GM12891 (cell line): ENCODE measurements around the gene NTN4.

Source experiments
- POLR2A ChIP-seq: IDR thresholded peaks from 2 replicates; pipeline ENCODE4 v1.6.1; 2011; ENCODE audit warnings: low read depth, low read length, control low read depth
- POLR2AphosphoS5 ChIP-seq: IDR thresholded peaks from 2 replicates; pipeline ENCODE4 v1.6.1; 2011; ENCODE audit warnings: low read depth, low read length, control low read depth
- SPI1 ChIP-seq: IDR thresholded peaks from 2 replicates; pipeline ENCODE4 v1.6.1; 2011; ENCODE audit warnings: low read depth, low read length, control low read depth
- TAF1 ChIP-seq: IDR thresholded peaks from 2 replicates; pipeline ENCODE4 v1.6.1; 2011; ENCODE audit warnings: low read depth, low read length, control low read depth

GRCh38 chr12:95809000-95809680, 18.6 kb upstream of the NTN4 start:
- TF ChIP-seq POLR2AphosphoS5 (no peak), POLR2A (no peak), TAF1 (no peak), SPI1 (no peak)
